Choroid plexus epithelial cell (primary cell): ENCODE data around the gene CLASP2.
"Not testable (repeated sequence)": the region's sequence is repeated elsewhere in the genome, so short reads cannot be mapped to it uniquely, and the experiment has no call there.

Experiments used
- DNase-seq: peaks from one replicate; pipeline ENCODE4 v3.0.0-alpha.2; 2010; ENCODE audit warnings: low read depth
- H3K4me3 ChIP-seq: 2 replicates; pipeline ENCODE4 v1.5.1; 2011; ENCODE audit warnings: low read depth, mild to moderate bottlenecking, control low read depth, low read length, moderate library complexity
- TF ChIP-seq, protein P1 (sequence below): conservative IDR thresholded peaks from 2 replicates; pipeline ENCODE4 v1.5.1; 2011; ENCODE audit warnings: low read depth, mild to moderate bottlenecking, control low read depth, inconsistent platforms, low read length, moderate library complexity

CLASP2 gene

DNA sequence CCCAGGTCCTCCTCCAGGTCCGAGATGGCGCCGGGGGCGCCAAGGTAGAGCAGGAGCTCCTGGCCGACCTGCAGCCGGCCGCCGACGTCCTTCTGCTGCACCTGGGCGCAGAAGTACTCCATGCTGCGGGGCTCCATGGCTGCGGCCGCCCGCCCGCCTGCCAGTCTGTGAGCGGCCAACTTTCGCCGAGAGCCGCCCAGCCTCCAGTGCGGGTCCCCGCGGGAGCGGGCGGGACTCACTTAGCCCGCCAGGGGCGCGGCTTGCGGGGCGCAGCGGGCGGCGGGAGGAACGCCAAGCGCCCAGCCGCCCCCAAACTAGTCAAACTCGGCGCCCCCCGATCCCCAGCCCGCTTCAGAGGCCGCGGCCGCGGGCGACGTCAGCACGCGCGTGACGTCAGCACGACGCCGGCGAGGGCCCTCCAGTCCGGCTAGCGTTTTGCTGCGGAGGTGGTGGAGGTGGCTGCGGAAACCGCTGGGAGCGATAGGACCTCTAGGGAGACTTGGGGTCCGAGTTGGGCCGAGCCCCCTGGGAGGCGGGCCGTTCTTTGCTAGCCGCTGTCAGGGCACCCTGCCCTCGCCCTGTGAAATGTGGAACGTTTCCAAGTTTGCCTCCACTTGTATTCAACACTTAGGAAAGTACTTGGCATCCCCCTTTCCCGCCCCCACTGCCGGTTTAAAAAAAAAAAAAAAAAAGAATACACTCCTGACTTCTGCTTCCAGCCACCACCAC lies at the start of gene CLASP2:
TSS of gene CLASP2 (minus strand) at position 389 of the 729 bp plus-strand sequence. CDS start at position 137, 252 bp downstream.
- TF ChIP-seq, protein P1, sequence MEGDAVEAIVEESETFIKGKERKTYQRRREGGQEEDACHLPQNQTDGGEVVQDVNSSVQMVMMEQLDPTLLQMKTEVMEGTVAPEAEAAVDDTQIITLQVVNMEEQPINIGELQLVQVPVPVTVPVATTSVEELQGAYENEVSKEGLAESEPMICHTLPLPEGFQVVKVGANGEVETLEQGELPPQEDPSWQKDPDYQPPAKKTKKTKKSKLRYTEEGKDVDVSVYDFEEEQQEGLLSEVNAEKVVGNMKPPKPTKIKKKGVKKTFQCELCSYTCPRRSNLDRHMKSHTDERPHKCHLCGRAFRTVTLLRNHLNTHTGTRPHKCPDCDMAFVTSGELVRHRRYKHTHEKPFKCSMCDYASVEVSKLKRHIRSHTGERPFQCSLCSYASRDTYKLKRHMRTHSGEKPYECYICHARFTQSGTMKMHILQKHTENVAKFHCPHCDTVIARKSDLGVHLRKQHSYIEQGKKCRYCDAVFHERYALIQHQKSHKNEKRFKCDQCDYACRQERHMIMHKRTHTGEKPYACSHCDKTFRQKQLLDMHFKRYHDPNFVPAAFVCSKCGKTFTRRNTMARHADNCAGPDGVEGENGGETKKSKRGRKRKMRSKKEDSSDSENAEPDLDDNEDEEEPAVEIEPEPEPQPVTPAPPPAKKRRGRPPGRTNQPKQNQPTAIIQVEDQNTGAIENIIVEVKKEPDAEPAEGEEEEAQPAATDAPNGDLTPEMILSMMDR, result no peak
- peak; percentile 86 for DNase-seq
- peak within 1 kb of the TSS; percentile 91 for H3K4me3 ChIP-seq

DNA sequence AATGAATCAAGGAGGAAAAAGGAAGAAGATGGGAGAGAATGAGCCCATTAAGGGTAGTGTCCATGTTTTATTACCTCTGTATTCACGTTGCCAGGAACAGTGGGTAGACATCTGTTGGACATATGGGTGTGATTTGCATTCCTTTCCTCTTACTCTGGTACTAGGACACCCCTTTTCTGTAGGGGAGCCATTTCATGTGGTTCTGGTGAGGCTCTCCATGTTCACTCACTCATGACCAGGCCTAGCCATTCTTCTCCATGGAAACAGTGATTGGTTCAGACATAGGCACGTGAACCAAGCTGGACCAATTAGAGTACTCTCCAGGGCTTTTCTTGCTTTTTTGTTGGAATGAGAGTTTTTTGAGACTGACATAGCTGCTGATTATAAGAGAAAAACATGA lies 40.8 kb upstream of the CLASP2 start:
- H3K4me3 ChIP-seq, result no peak overlapping the region
- peak; percentile 12 for DNase-seq
- TF ChIP-seq, protein P1, result no peak

DNA sequence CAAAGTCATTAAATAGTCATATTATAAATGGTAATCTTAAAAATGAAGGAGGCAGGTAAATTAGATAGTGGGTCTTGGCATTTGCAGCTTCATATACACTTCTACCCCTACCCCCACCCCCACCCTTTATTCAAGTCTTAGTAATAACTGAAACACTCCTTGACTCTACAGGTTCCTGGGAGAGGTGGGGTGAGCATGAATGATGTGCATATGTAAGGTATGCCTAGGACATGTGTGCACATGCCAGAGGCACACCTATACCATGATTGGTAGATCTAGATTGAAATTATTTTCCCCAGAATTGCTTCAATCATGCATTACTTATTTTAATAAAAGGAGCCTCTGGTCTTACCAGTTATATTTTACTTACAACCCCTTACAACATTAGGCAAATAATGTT lies 40.2 kb upstream of the CLASP2 start:
- TF ChIP-seq, protein P1, result no peak
- no peak overlapping the region for H3K4me3 ChIP-seq
- DNase-seq, result no peak

DNA sequence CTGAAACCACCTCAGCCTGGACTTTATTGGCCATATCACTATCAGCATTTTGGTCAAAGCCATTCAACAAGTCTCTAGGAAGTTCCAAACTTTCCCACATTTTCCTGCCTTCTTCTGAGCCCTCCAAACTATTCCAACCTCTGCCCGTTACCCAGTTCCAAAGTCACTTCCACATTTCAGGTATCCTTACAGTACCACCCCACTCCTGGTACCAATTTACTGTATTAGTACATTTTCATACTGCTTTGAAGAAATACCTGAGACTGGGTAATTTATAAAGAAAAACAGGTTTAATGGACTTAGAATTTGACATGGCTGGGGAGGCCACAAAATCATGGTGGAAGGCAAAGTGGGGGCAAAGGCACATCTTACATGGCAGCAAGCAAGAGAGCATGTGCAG lies 36.3 kb upstream of the CLASP2 start:
- not testable (repeated sequence) for DNase-seq, H3K4me3 ChIP-seq

DNA sequence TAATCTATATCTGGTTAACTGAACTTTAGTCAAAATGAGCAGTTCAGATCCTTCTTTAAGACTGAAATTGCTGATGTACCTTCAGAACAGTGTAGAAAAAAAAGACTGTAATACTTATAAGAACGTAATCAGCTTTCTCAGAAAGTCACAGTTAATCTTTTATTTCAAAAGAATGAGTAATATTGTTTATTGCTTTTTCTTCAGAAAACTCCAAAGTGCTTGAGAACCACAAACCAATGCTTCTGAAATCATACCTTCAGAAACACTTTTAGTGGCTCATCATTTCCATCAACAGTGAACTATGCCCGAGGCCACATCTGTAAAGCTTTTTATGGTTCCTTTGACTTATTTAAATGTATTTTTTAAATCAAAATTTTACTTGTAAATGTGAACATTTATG lies 33.3 kb upstream of the CLASP2 start:
- no peak overlapping the region for H3K4me3 ChIP-seq
- DNase-seq, result no peak
- TF ChIP-seq, protein P1, result no peak

DNA sequence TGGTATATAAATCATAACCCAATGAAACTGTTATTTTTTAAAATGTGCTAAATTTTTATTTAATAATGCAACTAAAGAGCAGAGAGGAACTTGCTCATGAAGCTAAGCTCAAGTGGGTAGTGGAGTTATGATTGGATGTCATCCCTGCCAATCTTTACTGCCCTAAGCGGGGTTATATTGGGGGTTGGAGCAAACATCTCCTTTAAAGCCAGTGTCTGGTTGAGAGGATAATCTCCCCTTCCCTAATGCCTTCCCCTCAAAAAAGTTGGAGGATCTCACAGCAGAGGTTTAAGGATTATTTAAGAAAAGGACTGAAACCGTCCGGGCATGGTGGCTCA lies 32.1 kb upstream of the CLASP2 start:
- DNase-seq, result peak; percentile 8
- TF ChIP-seq, protein P1, result no peak
- H3K4me3 ChIP-seq, result no peak overlapping the region

DNA sequence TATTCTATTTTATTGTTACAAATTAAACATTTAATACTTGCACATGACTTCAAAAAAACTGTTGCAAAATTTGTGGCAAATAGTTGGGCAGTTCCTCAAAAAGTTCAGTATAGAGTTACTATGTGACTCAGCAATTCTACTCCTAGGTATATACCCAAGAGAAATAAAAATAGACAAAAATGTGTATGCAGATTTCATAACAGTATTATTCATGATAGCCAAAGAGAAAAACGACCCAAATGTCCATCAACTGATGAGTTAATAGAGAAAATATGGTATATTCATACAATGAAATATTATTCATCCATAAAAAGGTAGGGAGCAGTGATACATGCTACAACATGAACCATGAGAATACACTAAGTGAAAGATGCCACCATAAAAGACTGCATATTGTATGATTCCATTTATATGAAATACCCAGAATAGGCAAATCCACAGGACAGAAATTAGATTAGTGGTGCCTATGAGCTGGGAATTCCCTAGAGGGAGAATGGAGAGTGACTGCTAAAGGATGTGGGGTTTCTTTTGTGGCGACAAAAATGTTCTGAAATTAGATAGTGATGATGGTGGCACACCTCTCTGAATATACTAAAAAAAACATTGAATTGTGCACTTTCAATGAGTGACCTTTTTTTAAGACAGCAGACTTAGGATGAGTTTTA lies 31.6 kb upstream of the CLASP2 start:
- no peak overlapping the region for H3K4me3 ChIP-seq
- TF ChIP-seq, protein P1, result no peak
- DNase-seq, result peak; percentile 73
